ENCODE data around the gene KRTAP5-1. TPM values are rescaled to one million over a fixed set of nuclear protein-coding genes. Genes with fewer than 3 reads are reported as not detected.
"Not testable (repeated sequence)": the region's sequence is repeated elsewhere in the genome, so short reads cannot be mapped to it uniquely, and the experiment has no call there.

The KRTAP5-1 gene
- total RNA-seq, 1 experiment from 2014 or later, result not detected

GRCh38 chr11:1592628-1593027 lies 7.5 kb upstream of the KRTAP5-1 start:
- H3K4me3 ChIP-seq, result no peak overlapping the region
- H3K36me3 ChIP-seq, result no peaks in the 10 kb centered on the region
- H3K27ac ChIP-seq, result no peak overlapping the region
- H3K9me3 ChIP-seq (replicated peaks), result no peaks in the 10 kb centered on the region
- peaks cover 5% of the 10 kb centered on the region; the same call in 1 of the 2 replicates for H3K27me3 ChIP-seq
- H3K4me1 ChIP-seq, result no peaks in the 10 kb centered on the region
- DNase-seq, result no peak

GRCh38 chr11:1589996-1590395 lies 4.9 kb upstream of the KRTAP5-1 start:
- Histone ChIP-seq H3K4me3 (no peak overlapping the region), H3K27me3 (peaks cover 5% of the 10 kb centered on the region; the same call in 1 of the 2 replicates), H3K9me3 (replicated peaks) (no peaks in the 10 kb centered on the region), H3K4me1 (no peaks in the 10 kb centered on the region), H3K36me3 (no peaks in the 10 kb centered on the region), H3K27ac (no peak overlapping the region)
- DNase-seq, result no peak

- not testable (repeated sequence) for H3K9me3 ChIP-seq (replicated peaks); H3K36me3 ChIP-seq; H3K4me3 ChIP-seq; H3K27me3 ChIP-seq; H3K4me1 ChIP-seq; DNase-seq; H3K27ac ChIP-seq
Observed at GRCh38 chr11:1589191-1589963, 4.3 kb upstream of the KRTAP5-1 start.

- no peaks in the 10 kb centered on the region for H3K27me3 ChIP-seq
- no peak overlapping the region for H3K4me3 ChIP-seq
- H3K9me3 ChIP-seq (replicated peaks), result no peaks in the 10 kb centered on the region
- no peaks in the 10 kb centered on the region for H3K36me3 ChIP-seq
- no peak for DNase-seq
- H3K4me1 ChIP-seq, result no peaks in the 10 kb centered on the region
- no peak overlapping the region for H3K27ac ChIP-seq
Observed at GRCh38 chr11:1586699-1587098, 1.6 kb upstream of the KRTAP5-1 start.

- not testable (repeated sequence) for DNase-seq; H3K27ac ChIP-seq; H3K4me1 ChIP-seq; H3K27me3 ChIP-seq; H3K36me3 ChIP-seq; H3K9me3 ChIP-seq (replicated peaks); H3K4me3 ChIP-seq
Observed at GRCh38 chr11:1582909-1583308, 2.2 kb downstream of the KRTAP5-1 start.

GRCh38 chr11:1581976-1582375 lies 3.1 kb downstream of the KRTAP5-1 start:
- Histone ChIP-seq H3K27me3 (no peaks in the 10 kb centered on the region), H3K36me3 (no peaks in the 10 kb centered on the region), H3K4me3 (no peak overlapping the region), H3K4me1 (no peaks in the 10 kb centered on the region), H3K9me3 (replicated peaks) (no peaks in the 10 kb centered on the region), H3K27ac (no peak overlapping the region)
- no peak for DNase-seq

- Histone ChIP-seq H3K27me3 (peaks cover 17% of the 10 kb centered on the region), H3K4me1 (no peaks in the 10 kb centered on the region; the same call in 1 of the 2 replicates), H3K27ac (no peak overlapping the region), H3K36me3 (no peaks in the 10 kb centered on the region), H3K4me3 (no peak overlapping the region), H3K9me3 (replicated peaks) (no peaks in the 10 kb centered on the region)
- no peak for DNase-seq
Observed at GRCh38 chr11:1576825-1577224, 8.3 kb downstream of the KRTAP5-1 start.

GRCh38 chr11:1575756-1576155 lies 9.3 kb downstream of the KRTAP5-1 start:
- not testable (repeated sequence) for H3K4me1 ChIP-seq; H3K4me3 ChIP-seq; DNase-seq; H3K36me3 ChIP-seq; H3K9me3 ChIP-seq (replicated peaks); H3K27ac ChIP-seq
- peaks cover 17% of the 10 kb centered on the region for H3K27me3 ChIP-seq

GRCh38 chr11:1574933-1575242 lies 10.2 kb downstream of the KRTAP5-1 start:
- no peak for DNase-seq
- no peak overlapping the region for H3K27ac ChIP-seq
- no peaks in the 10 kb centered on the region for H3K36me3 ChIP-seq
- no peaks in the 10 kb centered on the region; the same call in 1 of the 2 replicates for H3K4me1 ChIP-seq
- peaks cover 17% of the 10 kb centered on the region for H3K27me3 ChIP-seq
- H3K4me3 ChIP-seq, result no peak overlapping the region
- H3K9me3 ChIP-seq (replicated peaks), result no peaks in the 10 kb centered on the region

GRCh38 chr11:1574238-1574932 lies 10.7 kb downstream of the KRTAP5-1 start:
- DNase-seq, result peak in 1 of 2 experiments; percentile 55
- no peak overlapping the region for H3K4me3 ChIP-seq
- H3K9me3 ChIP-seq (replicated peaks), result no peaks in the 10 kb centered on the region
- no peaks in the 10 kb centered on the region for H3K36me3 ChIP-seq
- H3K27me3 ChIP-seq, result peaks cover 17% of the 10 kb centered on the region
- H3K27ac ChIP-seq, result no peak overlapping the region
- no peaks in the 10 kb centered on the region; the same call in 1 of the 2 replicates for H3K4me1 ChIP-seq

- no peaks in the 10 kb centered on the region for H3K9me3 ChIP-seq (replicated peaks)
- peaks cover 17% of the 10 kb centered on the region for H3K27me3 ChIP-seq
- no peaks in the 10 kb centered on the region for H3K36me3 ChIP-seq
- H3K4me1 ChIP-seq, result no peaks in the 10 kb centered on the region; the same call in 1 of the 2 replicates
- no peak overlapping the region for H3K4me3 ChIP-seq
- H3K27ac ChIP-seq, result no peak overlapping the region
- DNase-seq, result no peak
Observed at GRCh38 chr11:1573903-1574237, 11.2 kb downstream of the KRTAP5-1 start.

GRCh38 chr11:1573077-1573902 lies 11.8 kb downstream of the KRTAP5-1 start:
- peaks cover 17% of the 10 kb centered on the region for H3K27me3 ChIP-seq
- H3K4me1 ChIP-seq, result no peaks in the 10 kb centered on the region; the same call in 1 of the 2 replicates
- no peak overlapping the region for H3K27ac ChIP-seq
- H3K4me3 ChIP-seq, result peak overlapping the region; percentile 69; the same call in 1 of the 2 replicates
- no peaks in the 10 kb centered on the region for H3K36me3 ChIP-seq
- no peaks in the 10 kb centered on the region for H3K9me3 ChIP-seq (replicated peaks)
- DNase-seq, result no peak

- peaks cover 17% of the 10 kb centered on the region for H3K27me3 ChIP-seq
- H3K36me3 ChIP-seq, result no peaks in the 10 kb centered on the region
- H3K27ac ChIP-seq, result no peak within 1 kb of the TSS
- DNase-seq, result peak; percentile 89
- H3K4me1 ChIP-seq, result no peaks in the 10 kb centered on the region; the same call in 1 of the 2 replicates
- no peaks in the 10 kb centered on the region for H3K9me3 ChIP-seq (replicated peaks)
- peak within 1 kb of the TSS; percentile 69 for H3K4me3 ChIP-seq
Observed at GRCh38 chr11:1572197-1573076, 12.6 kb downstream of the KRTAP5-1 start, which contains the start of gene DUSP8. Gene DUSP8 (minus strand): TSS chr11:1572271. CDS start chr11:1565826, 6,445 bp downstream.

- Histone ChIP-seq H3K36me3 (no peaks in the 10 kb centered on the region), H3K4me1 (no peaks in the 10 kb centered on the region; the same call in 1 of the 2 replicates), H3K9me3 (replicated peaks) (no peaks in the 10 kb centered on the region), H3K27me3 (peaks cover 17% of the 10 kb centered on the region), H3K4me3 (peak overlapping the region; percentile 60), H3K27ac (no peak overlapping the region)
- DNase-seq, result no peak
Observed at GRCh38 chr11:1571760-1572196, 13.3 kb downstream of the KRTAP5-1 start.
